Amniotic stem cell (primary cell): ENCODE data around the gene NBAS.
"Not testable (repeated sequence)": the region's sequence is repeated elsewhere in the genome, so short reads cannot be mapped to it uniquely, and the experiment has no call there.

Experiments
- DNase-seq: peaks from one replicate; lab custom pipeline; 2025; lab: John Stamatoyannopoulos, UW

The NBAS gene

GRCh38 chr2:15559379-15560139 lies 1.6 kb downstream of the NBAS start:
- DNase-seq, result no peak

GRCh38 chr2:15557887-15558311 lies 3.2 kb downstream of the NBAS start:
- DNase-seq, result no peak

- DNase-seq, result no peak
These were observed 4.7 kb downstream of the NBAS start for GRCh38 chr2:15556311-15556930.

DNA sequence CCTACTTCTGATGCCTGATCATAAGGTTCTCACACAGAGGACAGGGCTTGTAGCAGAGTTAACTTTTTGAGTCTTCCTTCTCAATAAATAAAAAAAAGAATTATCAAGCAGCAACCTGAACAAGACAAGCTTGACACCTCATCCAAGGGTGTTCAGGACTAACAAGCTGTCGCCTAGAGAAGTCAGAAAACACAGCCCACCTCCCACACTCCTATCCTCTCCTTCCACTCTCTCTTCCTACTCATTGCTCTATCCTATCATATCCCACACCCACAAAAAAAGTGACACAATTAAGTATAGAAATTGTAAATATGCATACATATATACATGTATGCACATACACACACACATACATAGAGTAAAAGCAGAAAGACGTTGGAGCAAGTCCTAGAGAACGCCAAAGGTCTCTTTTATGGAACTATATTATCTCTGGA lies 5.4 kb downstream of the NBAS start:
- DNase-seq, result no peak

GRCh38 chr2:15554525-15555218 lies 6.5 kb downstream of the NBAS start:
- no peak for DNase-seq

GRCh38 chr2:15553951-15554350 lies 7.2 kb downstream of the NBAS start:
- no peak for DNase-seq

- no peak for DNase-seq
These were observed 7.6 kb downstream of the NBAS start for GRCh38 chr2:15553519-15553918.

GRCh38 chr2:15548974-15549373 lies 12.2 kb downstream of the NBAS start:
- no peak for DNase-seq

DNA sequence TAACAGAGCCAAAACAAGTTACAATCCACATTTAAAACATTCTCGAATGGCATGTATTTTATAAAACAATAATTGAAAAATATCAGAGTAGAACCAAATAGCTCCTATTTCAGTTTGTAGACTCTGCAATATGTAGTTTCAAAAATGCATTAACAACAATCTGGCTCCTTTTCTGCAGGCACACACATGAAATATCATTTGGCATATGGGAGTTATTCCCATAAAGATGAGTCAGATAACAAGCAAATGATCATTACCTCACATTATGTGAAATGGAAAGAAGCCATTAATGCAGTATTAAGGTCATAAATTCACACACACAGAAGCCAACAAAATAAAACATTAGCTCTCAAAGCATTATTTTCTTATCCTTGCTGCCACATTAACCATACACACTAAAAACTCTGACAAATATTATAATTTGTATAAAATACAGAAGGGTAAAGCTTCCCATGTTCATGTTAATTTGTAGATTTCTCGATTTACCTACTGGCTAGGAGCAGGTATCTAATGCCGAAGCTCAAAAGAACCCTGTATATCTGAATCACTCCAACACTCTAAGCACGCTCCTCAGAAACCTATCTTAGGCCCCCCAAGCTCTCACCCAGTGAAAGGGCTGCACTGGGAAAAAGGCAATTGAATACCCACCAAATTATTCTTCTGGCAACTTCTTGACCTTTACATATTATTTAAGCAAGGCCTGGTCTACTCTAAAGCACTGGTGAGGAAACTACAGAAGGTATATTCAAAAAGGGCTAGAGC lies 13.8 kb downstream of the NBAS start:
- DNase-seq, result no peak

- DNase-seq, result no peak
These were observed 14.6 kb downstream of the NBAS start for GRCh38 chr2:15546297-15547098.

DNA sequence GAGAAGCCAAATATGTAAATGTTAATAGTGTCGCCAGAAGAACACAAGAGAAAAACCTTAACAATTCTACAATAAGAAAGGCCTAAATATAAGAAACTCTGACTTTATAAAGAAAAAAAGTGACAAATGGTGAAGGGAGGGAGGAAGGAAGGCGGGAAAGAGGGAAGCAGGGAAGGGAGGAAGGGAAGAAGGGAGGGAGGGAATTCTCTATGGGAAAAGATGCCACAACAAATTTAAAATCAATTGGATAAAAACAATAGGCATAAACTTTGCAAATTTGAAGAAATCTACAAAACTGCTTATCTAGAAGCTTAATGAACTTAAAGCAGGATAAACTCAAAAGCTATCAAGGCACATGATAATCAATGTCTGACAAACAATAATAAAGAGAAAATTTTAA lies 16.9 kb downstream of the NBAS start:
- no peak for DNase-seq

DNA sequence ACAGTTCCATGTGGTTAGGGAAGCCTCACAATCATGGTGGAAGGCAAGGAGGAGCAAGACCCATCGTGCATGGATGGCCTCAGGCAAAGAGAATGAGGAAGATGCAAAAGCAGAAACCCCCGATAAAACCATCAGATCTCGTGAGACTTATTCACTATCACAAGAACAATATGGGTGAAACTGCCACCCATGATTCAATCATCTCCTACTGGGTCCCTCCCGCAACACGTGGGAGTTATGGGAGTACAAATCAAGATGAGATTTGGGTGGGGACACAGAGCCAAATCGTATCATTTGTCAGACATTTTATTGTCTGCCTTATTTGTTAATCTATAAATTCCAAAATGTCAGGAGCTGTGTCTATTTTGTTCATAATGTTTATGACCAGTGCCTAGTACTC lies 17.6 kb downstream of the NBAS start:
- DNase-seq, result no peak

DNA sequence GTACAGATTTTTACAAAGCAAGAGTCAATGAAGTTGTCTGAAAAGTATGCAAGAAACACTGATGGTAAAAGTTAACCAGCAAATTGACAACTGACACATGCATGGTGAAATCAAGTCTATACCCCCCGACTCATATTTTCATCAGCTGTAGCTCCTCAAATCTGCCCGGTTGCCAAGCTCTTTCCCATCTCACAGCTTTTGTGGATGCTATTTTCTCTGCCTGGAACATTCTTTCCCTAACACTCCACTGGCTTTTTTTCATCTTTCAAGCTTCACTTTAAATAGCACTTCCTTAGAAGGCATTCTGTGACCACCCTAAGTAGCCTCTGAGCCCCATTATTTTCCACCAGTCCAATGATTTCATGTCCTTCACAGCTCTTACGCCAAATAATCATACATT lies 18.1 kb downstream of the NBAS start:
- no peak for DNase-seq

DNA sequence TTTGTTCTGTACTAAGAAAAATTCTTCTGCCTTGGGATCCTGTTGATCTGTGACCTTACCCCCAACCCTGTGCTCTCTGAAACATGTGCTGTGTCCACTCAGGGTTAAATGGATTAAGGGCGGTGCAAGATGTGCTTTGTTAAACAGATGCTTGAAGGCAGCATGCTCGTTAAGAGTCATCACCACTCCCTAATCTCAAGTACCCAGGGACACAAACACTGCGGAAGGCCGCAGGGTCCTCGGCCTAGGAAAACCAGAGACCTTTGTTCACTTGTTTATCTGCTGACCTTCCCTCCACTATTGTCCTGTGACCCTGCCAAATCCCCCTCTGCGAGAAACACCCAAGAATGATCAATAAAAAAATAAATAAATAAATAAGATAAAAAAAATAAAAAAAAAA lies 18.9 kb downstream of the NBAS start:
- not testable (repeated sequence) for DNase-seq

DNA sequence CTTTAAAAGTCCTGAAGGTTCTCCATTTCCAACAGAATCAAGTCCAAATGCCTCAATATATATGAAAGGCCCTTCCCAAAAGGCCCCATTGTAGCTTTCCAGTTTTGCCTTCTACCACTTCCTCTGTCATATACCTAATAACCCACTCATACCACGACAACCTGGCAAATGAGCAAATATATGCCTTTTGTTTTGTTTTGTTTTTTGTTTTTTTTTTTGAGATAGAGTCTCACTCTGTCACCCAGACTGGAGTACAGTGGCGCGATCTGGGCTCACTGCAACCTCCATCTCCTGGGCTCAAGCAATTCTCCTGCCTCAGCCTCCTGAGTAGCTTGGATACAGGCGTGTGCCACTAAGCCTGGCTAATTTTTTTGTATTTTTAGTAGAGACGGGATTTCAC lies 20.6 kb downstream of the NBAS start:
- DNase-seq, result not testable (repeated sequence)

GRCh38 chr2:15539999-15540398 lies 21.1 kb downstream of the NBAS start:
- DNase-seq, result no peak

- no peak for DNase-seq
These were observed 22.3 kb downstream of the NBAS start for GRCh38 chr2:15538792-15539191.

- DNase-seq, result no peak
These were observed 27.2 kb downstream of the NBAS start for GRCh38 chr2:15533860-15534480.

- DNase-seq, result no peak
These were observed 28.1 kb downstream of the NBAS start for GRCh38 chr2:15532996-15533395.

DNA sequence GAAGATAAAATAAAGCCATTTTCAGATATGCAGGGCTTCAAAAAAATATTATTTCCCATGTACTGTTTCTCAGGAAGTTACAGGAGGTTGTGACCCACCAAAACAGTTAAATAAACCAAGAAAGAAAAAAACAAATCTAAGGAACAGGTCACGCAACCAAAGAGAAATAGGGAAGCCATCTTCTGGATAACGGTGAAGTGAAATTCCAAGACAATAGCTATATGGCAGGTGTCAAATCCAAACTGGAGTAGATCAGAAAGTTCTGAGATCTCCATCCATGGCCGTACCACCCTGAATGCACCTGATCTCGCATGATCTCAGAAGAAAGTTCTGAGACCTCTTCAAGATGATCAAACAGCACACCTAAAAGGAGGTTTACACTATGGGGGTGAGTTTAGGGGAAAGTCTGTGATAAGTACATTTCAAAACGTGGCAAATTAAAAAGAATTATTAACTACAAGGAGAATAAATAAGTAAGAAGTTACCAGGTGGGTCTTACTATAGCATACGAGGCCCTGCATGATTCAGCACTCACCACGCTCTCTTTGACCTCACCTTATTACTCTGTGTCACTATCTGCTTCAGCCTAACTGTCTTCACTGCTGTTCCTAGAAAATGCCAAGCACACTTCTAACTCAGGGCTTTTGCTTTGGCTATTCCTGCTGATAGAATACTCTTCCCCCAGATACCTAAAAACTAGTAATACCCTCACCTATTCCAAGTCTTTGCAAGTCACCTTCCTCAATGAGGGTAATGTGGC lies 29.9 kb downstream of the NBAS start:
- no peak for DNase-seq
